ENCODE results near the gene HIRIP3.

The HIRIP3 gene

DNA sequence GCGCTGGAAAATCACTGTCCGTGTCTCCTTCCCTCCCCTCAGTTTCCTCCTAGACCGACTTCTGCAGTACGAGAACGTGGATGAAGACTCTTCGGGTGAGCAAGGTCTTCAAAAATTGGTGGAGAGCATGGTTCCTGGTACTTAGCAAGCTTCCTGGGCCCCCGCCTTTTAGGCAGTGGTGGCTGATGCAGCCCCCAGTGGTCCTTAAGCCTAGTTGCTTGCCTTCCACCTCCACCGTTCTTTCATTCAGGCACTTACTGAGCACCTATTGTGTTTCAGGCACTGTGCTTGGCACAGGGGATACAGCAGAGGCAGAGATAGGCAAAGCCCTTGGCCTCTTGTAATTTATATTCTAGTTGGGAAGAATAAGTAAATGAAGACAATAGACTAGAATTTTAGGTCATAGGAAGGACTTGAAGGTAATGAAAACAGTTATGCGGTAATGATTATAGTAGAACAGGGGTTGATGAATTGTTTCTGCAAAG, 1.4 kb upstream of the HIRIP3 start:
- DNase-seq = no peak

DNA sequence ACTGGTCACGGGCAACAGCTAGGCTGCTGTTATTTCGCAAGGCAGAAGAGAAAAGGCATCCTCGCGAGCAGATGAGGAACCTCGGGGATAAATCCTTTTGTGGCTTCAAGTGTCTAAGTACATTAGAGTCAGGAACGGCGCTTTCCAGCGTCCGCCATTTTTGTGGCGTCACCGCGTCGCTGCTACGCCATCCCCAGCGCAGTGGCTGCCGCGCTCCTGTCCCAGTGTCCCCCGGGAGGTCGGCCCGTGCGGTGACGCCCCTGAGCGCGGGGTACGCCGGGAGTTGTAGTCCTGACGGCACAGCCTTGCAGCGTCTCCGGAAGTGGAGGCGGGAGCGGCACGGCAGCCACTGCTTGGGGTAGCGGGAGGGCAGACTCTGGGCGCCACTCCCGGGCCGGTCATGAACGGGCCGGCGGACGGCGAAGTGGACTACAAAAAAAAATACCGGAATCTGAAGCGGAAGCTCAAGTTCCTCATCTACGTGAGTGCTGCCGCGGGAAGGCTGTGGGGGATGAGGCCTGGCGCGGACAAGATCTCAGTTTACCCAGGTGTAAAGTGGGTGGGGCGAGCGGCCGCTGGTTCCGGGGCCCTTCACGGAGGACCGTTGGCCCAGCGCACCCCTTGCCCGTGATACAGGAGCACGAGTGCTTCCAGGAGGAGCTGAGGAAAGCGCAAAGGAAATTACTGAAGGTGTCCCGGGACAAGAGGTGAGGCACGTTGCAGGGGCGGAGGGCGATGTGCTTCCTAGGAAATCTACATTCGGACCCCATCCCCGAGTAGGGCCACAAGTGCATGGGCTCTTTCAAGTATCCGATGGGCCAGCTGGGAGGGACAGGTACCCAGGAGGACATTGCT, 721 bp upstream of the HIRIP3 start, which contains the start of gene INO80E:
Gene INO80E, plus strand, starts transcription at position 331 of the 855 bp plus-strand sequence. Its CDS starts 70 bp downstream, at position 401.
- peak; percentile 98 for DNase-seq

DNA sequence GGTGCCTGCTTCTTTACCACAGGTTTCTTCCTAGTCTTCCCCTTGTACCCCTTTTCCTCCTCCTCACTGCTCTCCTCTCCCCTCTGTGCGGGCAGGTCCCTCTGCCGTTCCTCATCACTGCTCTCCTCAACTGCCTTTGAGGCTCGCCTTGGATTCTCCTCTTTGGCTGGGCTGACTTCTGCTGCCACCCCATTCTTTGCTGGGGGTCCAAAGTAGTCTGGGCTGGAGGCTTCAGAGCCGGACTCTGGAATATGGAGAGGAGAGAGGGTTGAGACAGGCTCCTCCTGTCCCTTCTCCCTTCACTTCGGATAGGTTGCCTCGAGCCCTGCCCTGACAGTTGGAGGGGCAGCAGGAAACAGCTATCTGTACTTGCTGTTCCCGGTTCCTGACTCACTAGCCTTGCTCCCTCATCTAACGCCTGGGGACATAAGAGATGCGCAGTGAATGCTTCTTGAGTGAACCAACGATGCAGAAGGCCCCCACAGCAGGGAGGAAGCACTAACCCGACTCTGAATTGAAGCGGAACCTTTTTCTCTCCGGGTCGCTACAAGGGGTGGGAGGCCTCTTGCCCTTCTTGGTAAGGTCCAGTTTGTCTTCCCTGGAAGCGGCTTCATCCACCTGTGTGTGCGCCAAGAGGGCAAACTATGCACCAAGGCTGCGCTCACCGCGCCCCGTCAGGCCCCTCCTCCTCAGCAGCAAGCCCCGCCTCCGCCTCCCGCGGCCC, 655 bp downstream of the HIRIP3 start:
- DNase-seq = no peak

GRCh38 chr16:29993903-29994599, 1.4 kb downstream of the HIRIP3 start:
- no peak for DNase-seq

GRCh38 chr16:29993191-29993902, 2.1 kb downstream of the HIRIP3 start:
- DNase-seq = no peak

DNA sequence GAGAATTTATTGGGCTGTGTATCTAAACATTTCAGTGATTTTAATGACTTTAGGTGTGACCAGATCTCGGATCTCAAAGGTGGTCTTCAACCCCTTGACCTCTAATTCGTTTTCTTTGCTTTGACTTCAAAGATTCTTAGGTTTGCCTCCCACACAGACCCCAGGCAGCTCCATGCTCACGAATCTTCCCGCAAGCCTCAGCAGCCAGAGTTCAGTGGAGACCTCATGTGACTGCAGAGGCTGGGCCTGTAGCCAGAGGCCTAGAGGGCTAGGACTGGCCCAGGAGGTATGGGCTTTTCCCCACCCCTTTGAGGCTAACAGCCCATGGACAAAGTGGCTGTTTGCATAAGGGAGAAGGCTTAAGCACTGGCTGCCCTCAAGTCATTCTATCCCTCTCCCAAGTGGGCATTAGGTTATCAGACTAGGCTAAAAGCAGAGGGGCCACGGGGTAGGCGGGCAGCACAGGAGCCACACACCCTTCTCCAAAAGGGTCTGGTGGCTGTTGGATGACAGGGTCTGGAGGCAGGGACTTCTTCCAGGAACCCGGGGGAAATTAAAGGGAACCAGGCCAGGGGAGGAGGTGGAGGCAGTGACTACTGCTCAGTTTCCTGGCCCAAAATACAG, 3.0 kb downstream of the HIRIP3 start:
- no peak for DNase-seq

GRCh38 chr16:29991571-29991904, 3.9 kb downstream of the HIRIP3 start:
- DNase-seq = no peak

DNA sequence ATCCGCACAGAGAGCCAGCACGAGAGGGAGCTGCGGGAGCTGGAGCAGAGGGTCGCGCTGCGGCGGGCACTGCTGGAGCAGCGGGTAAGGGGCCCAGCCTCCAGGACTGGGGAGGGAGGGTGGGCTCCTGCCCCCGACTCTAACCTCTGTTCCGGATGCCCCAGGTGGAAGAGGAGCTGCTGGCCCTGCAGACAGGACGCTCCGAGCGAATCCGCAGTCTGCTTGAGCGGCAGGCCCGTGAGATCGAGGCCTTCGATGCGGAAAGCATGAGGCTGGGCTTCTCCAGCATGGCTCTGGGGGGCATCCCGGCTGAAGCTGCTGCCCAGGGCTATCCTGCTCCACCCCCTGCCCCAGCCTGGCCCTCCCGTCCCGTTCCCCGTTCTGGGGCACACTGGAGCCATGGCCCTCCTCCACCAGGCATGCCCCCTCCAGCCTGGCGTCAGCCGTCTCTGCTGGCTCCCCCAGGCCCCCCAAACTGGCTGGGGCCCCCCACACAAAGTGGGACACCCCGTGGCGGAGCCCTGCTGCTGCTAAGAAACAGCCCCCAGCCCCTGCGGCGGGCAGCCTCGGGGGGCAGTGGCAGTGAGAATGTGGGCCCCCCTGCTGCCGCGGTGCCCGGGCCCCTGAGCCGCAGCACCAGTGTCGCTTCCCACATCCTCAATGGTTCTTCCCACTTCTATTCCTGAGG, 4.4 kb downstream of the HIRIP3 start:
- DNase-seq = no peak

DNA sequence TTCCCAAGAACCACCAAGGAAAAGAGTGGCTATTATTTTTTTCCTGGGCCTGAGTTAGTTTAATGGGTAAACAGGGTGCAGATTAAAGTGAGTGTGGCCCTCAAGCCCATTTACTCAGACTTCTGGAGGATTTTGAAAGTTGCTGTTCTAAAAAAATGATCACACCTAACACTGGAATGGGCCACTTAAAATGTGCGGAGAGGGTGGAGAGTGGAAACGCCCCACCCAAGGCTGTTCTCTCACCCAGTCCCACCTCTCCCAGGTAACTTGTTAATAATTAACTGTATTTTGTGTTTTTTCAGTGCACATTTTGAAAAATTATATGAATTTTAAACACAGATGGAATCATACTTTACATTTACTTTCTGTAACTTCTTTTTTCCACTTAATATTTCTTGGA, 5.4 kb downstream of the HIRIP3 start:
- DNase-seq = no peak

DNA sequence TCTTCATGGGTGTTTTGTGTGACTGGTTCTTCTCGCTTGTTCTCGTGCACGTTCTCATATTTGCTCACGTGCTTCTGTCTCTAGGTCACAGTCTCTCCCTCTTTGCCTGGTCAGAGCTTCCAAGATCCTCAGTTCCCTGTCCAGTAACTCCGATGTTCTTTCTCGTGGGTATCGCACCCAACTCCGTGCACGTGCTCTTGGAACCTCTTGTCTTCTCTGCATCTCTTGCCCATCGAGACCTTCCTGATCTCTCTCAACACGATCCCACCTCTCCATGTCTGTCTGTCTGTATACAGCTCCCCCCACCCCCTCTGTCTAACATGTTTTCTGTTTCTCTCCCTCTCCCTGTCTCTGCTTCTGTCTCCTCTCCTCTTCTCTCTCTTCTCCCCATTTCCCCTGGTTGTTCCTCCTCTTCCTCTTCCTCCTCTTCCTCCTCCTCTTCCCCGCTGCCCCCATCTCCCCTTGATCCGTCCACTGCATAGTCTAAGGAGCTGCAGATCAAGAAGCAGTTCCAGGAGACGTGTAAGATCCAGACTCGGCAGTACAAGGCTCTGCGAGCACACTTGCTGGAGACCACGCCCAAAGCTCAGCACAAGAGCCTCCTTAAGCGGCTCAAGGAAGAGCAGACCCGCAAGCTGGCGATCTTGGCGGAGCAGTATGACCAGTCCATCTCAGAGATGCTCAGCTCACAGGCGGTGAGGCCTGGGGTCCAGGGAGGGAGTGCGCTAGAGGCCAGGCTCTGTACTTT, 6.1 kb downstream of the HIRIP3 start:
- no peak for DNase-seq

GRCh38 chr16:29988346-29989075, 6.9 kb downstream of the HIRIP3 start:
- no peak for DNase-seq

GRCh38 chr16:29987371-29988085, 7.9 kb downstream of the HIRIP3 start:
- no peak for DNase-seq

GRCh38 chr16:29986931-29987330, 8.5 kb downstream of the HIRIP3 start:
- DNase-seq = no peak

DNA sequence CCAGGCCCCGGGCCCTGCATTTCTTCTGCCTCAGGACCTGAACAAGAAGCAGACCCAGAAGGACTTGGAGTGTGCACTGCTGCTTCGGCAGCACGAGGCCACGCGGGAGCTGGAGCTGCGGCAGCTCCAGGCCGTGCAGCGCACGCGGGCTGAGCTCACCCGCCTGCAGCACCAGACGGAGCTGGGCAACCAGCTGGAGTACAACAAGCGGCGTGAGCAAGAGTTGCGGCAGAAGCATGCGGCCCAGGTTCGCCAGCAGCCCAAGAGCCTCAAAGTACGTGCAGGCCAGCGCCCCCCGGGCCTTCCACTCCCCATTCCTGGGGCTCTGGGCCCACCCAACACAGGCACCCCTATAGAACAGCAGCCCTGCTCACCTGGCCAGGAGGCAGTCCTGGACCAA, 9.2 kb downstream of the HIRIP3 start:
- DNase-seq = no peak

DNA sequence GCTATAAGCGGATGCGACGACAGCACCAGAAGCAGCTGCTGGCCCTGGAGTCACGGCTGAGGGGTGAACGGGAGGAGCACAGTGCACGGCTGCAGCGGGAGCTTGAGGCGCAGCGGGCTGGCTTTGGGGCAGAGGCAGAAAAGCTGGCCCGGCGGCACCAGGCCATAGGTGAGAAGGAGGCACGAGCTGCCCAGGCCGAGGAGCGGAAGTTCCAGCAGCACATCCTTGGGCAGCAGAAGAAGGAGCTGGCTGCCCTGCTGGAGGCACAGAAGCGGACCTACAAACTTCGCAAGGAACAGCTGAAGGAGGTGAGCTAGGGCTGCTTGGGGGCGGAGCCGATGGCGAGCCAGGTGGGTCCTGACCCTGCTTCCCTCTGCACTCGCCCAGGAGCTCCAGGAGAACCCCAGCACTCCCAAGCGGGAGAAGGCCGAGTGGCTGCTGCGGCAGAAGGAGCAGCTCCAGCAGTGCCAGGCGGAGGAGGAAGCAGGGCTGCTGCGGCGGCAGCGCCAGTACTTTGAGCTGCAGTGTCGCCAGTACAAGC, 10.1 kb downstream of the HIRIP3 start:
- no peak for DNase-seq

- no peak for DNase-seq
These were observed 10.7 kb downstream of the HIRIP3 start for GRCh38 chr16:29984764-29985147.

DNA sequence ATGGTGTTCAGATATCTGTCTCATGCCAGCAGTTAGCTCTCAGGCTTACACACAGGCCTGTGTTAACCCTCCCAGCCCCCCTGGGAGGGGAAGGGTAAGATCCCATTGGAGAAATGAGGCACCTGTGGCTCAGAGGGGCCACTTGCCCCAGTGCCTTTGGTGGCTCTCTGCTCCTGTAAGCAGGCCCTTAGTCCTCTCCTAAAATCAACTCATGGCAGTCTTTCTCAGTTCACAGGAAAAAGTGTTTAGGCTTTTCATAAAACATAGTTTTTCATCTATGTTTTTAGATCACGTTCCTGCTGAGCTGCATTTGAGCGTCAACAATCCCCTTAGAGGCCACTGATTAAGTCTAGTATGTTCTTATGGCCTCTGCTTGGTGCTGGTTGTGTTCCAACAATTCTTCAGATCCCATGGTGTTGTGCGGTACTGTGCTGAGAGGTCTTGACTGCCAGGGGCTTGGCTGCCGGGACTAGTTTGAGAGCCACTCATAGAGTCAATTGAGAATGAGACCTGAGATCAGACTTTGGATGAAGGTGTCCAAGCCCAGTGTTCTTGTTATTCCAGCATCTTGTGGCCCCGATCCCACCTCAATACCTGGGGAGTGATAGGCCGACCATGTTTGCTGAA, 11.2 kb downstream of the HIRIP3 start:
- DNase-seq = no peak

DNA sequence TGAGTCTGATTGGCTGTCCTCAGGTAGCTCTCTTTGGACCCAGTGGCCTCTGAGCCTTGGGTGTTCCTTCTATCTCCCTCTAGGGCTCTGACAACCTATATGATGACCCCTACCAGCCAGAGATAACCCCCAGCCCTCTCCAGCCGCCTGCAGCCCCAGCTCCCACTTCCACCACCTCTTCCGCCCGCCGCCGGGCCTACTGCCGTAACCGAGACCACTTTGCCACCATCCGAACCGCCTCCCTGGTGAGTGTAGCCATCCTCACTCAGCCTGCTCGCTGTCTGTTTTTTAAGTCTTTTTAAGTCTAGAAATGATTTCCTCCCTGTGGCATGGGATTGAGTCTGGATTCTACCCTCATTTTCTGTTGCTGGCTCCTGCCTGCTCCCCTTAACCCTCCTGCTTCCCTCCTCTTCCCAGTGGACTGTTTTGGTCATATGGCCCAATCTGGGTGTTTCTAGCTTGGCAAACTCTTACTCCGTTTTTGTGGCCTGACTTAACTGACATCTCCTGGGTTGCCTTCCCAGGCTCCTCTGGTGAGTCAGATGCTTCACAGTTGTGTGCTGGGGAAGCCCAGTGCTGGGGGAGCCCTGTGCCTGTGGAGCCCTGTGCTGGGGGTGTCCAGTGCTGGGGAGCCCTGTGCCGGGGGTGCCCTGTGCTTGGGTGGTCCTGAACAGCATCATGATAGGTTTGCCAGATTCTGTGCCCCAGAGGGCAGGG, 11.8 kb downstream of the HIRIP3 start:
- DNase-seq = no peak
